Adrenal gland (tissue), 12 donors: ENCODE results near the gene RPN1. TPM values are rescaled to one million over a fixed set of nuclear protein-coding genes. Genes with fewer than 3 reads are reported as not detected.

Experiments used
- DNase-seq, 7 donors: peaks; one replicate each; pipeline ENCODE4 v3.0.0-alpha.2; 2019 to 2020
- H3K27ac ChIP-seq, 5 donors: fragments of 200-600 bp; sonication (generic) in 4 of 5; 1 replicate in 3 of 5; 2 replicates in 2 of 5; pipeline versions ENCODE4 v1.5.1 to v1.8.0; 2016 to 2020; ENCODE audit warnings: mild to moderate bottlenecking in 1 of 5
- H3K27me3 ChIP-seq: fragments of 200-600 bp; 2 replicates; pipeline ENCODE4 v1.8.0; 2021
- H3K36me3 ChIP-seq, 2 donors: fragments of 200-600 bp; replicated peaks in 1 of 2; 1 replicate in 1 of 2; 2 replicates in 1 of 2; pipeline versions ENCODE4 v1.5.1 to v1.8.0; 2018 to 2022
- H3K4me1 ChIP-seq, 2 donors: fragments of 200-600 bp; replicated peaks in 1 of 2; 1 replicate in 1 of 2; 2 replicates in 1 of 2; pipeline versions ENCODE4 v1.5.1 to v1.8.0; 2018 to 2021
- H3K4me3 ChIP-seq, 4 donors: fragments of 200-600 bp; sonication (generic) in 3 of 4; one replicate each; pipeline ENCODE4 v1.5.1; 2016 to 2018
- H3K9me3 ChIP-seq, 3 donors: fragments of 200-600 bp; sonication (generic) in 1 of 3; replicated peaks in 1 of 3; 1 replicate in 2 of 3; 2 replicates in 1 of 3; pipeline versions ENCODE4 v1.5.1 to v1.8.0; 2016 to 2021
- CTCF ChIP-seq, 6 experiments: fragments of 450-650 bp in 4 of 6; fragments of 200-600 bp in 2 of 6; sonication (generic) in 1 of 6; IDR thresholded peaks; 1 replicate in 5 of 6; 2 replicates in 1 of 6; pipeline versions ENCODE4 v1.5.1 to v1.8.0; 2016 to 2021; ENCODE audit warnings: antibody characterized with exemption in 6 of 6, mild to moderate bottlenecking in 2 of 6, moderate library complexity in 1 of 6
- POLR2A ChIP-seq, 2 donors: fragments of 450-650 bp; IDR thresholded peaks; one replicate each; pipeline ENCODE4 v1.6.1; 2017; ENCODE audit warnings: antibody characterized with exemption in 2 of 2, mild to moderate bottlenecking in 2 of 2, moderate library complexity in 1 of 2
- WGBS, 4 donors: extraction: QIAGEN DNeasy Blood & Tissue Kit in 2 of 4; methylation state at CpG; one replicate each; pipeline versions ENCODE4 v1.1.5 to v1.1.7; 2013 to 2017; 5-methylcytosine and 5-hydroxymethylcytosine counted together
- intact Hi-C, 2 donors: fragments of 100-400 bp; cut with DNase I; formaldehyde crosslinking; loops; one replicate each; pipeline versions ENCODE4 v1.14.1 to v1.15.0; 2022 to 2023
- polyA plus RNA-seq, 3 donors: library from polyadenylated mRNA; stranded (reverse); fragments of 200-250 nt in 2 of 3; fragments of 350-450 nt in 1 of 3; fragmentation: Illumina TruSeq in 1 of 3; extraction: RNeasy Lipid Tissue Mini Kit (QIAGEN cat#74804) in 1 of 3; gene quantifications; one replicate each; pipeline ENCODE4 v1.2.3, GENCODE V29; 2013 to 2014
- total RNA-seq, 9 donors: library from RNA; depleted of rRNA in 4 of 9; stranded (reverse); fragments of >200 nt in 4 of 9; fragments of 120-200 nt in 1 of 9; fragmentation: NEBNext Ultra II Directional in 1 of 9; extraction: Animal tissue kit (Norgen Biotek cat#: 25700) in 1 of 9; gene quantifications; one replicate each; pipeline versions ENCODE4 v1.1.0 to v1.2.4, GENCODE V29; 2013 to 2023
- donor health status: healthy with polysubstance abuse.
- donor health status: Bipolar disorder and iron deficiency.
- donor health status: DM: yes; HTN: yes; CAD: no.
- donor health status: DM: no; HTN: no; CAD: no.
- donor health status: DM: no; HTN: no; CAD: no.
- donor health status: DM: yes; HTN: yes; CAD: no.

The RPN1 gene
- total and polyA plus RNA-seq, 12 donors = 35.9 to 299 (median 227) TPM

GRCh38 chr3:128623762-128624176 lies 26.8 kb downstream of the RPN1 start:
- TF ChIP-seq CTCF (IDR thresholded peaks at IDR 0.05) (no peak), POLR2A (IDR thresholded peaks at IDR 0.05) (no peak)
- DNase-seq = peak in 6 of 7 donors; percentile 45 to 84 (median 64)
- Histone ChIP-seq H3K27me3 (no peaks in the 10 kb centered on the region), H3K36me3 (peaks cover 0 to 76% of the 10 kb centered on the region in 2 donors), H3K27ac (peak overlapping the region in 4 of 5 donors; percentile 43 to 80 (median 48)), H3K4me1 (peaks cover 11 to 30% of the 10 kb centered on the region in 2 donors), H3K9me3 (no peaks in the 10 kb centered on the region), H3K4me3 (no peak overlapping the region)
- intact Hi-C loops = no loop called here
- 38 to 48% (median 43%) methylated on average over 7 of the region's 7 CpGs for WGBS, 4 donors

GRCh38 chr3:128621931-128622330 lies 28.7 kb downstream of the RPN1 start:
- Histone ChIP-seq H3K27me3 (no peaks in the 10 kb centered on the region), H3K4me1 (peaks cover 21 to 41% of the 10 kb centered on the region in 2 donors), H3K36me3 (peaks cover 0 to 59% of the 10 kb centered on the region in 2 donors), H3K27ac (peak overlapping the region in 1 of 5 donors; percentile 20), H3K4me3 (no peak overlapping the region), H3K9me3 (no peaks in the 10 kb centered on the region)
- TF ChIP-seq POLR2A (IDR thresholded peaks at IDR 0.05) (no peak), CTCF (IDR thresholded peaks at IDR 0.05) (no peak)
- 90 to 92% (median 92%) methylated on average over 4 to 9 of the region's 9 CpGs for WGBS, 4 donors
- no peak for DNase-seq
- intact Hi-C loops = no loop called here

GRCh38 chr3:128621234-128621633 lies 29.4 kb downstream of the RPN1 start:
- Histone ChIP-seq H3K4me1 (peaks cover 21 to 42% of the 10 kb centered on the region in 2 donors), H3K36me3 (peaks cover 0 to 52% of the 10 kb centered on the region in 2 donors), H3K27me3 (no peaks in the 10 kb centered on the region), H3K27ac (no peak overlapping the region), H3K9me3 (no peaks in the 10 kb centered on the region), H3K4me3 (no peak overlapping the region)
- intact Hi-C loops = no loop called here
- no peak for DNase-seq
- 84 to 96% (median 89%) methylated on average over 6 of the region's 6 CpGs for WGBS, 4 donors
- TF ChIP-seq CTCF (IDR thresholded peaks at IDR 0.05) = no peak
- no peak for TF ChIP-seq POLR2A (IDR thresholded peaks at IDR 0.05)

GRCh38 chr3:128620268-128620691 lies 30.3 kb downstream of the RPN1 start:
- no peaks in the 10 kb centered on the region for H3K27me3 ChIP-seq
- no peak for DNase-seq
- intact Hi-C loops = no loop called here
- 85 to 92% (median 89%) methylated on average over 6 to 9 of the region's 9 CpGs for WGBS, 4 donors
- H3K4me1 ChIP-seq = peaks cover 21 to 42% of the 10 kb centered on the region in 2 donors
- H3K4me3 ChIP-seq = no peak overlapping the region
- peaks cover 0 to 42% of the 10 kb centered on the region in 2 donors for H3K36me3 ChIP-seq
- H3K27ac ChIP-seq = peak overlapping the region in 1 of 5 donors; percentile 32
- no peak for TF ChIP-seq POLR2A (IDR thresholded peaks at IDR 0.05)
- TF ChIP-seq CTCF (IDR thresholded peaks at IDR 0.05) = no peak
- no peaks in the 10 kb centered on the region for H3K9me3 ChIP-seq
